ENCODE data around the gene TEX36.
A peak's percentile ranks its signal among the peaks of the same experiment; 100 is the strongest.

Gene TEX36

DNA sequence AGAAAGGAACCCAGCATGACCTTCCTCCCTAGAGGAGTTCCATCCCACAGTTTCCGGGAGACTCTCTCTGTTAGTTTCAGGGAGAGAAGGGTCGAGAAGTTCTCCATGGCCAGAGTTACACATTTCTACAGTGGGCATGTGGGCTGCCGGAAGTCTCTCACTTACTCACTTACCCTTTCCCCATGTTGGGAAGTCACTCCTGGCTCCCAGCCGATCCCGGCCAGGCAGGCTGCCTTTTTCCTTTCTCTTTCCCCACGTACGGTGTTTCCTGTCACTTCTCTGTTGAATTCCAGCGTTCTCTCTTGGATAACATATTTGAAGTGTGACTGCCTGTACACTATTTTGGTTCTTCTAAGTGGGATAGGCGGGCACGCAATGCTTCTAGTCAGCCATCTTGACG, 3.5 kb downstream of the TEX36 start:
- DNase-seq (ENCODE audit: low read depth, low spot score): no peak
- H3K4me3 ChIP-seq (ENCODE audit: low read depth, low read length): no peak overlapping the region
- TF ChIP-seq, protein P1, sequence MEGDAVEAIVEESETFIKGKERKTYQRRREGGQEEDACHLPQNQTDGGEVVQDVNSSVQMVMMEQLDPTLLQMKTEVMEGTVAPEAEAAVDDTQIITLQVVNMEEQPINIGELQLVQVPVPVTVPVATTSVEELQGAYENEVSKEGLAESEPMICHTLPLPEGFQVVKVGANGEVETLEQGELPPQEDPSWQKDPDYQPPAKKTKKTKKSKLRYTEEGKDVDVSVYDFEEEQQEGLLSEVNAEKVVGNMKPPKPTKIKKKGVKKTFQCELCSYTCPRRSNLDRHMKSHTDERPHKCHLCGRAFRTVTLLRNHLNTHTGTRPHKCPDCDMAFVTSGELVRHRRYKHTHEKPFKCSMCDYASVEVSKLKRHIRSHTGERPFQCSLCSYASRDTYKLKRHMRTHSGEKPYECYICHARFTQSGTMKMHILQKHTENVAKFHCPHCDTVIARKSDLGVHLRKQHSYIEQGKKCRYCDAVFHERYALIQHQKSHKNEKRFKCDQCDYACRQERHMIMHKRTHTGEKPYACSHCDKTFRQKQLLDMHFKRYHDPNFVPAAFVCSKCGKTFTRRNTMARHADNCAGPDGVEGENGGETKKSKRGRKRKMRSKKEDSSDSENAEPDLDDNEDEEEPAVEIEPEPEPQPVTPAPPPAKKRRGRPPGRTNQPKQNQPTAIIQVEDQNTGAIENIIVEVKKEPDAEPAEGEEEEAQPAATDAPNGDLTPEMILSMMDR (IDR thresholded peaks at IDR 0.05; ENCODE audit: low read depth, low read length): no peak
- in situ Hi-C loops (cut with HindIII; ENCODE audit: low sequenced_read_pairs): no loop called here

DNA sequence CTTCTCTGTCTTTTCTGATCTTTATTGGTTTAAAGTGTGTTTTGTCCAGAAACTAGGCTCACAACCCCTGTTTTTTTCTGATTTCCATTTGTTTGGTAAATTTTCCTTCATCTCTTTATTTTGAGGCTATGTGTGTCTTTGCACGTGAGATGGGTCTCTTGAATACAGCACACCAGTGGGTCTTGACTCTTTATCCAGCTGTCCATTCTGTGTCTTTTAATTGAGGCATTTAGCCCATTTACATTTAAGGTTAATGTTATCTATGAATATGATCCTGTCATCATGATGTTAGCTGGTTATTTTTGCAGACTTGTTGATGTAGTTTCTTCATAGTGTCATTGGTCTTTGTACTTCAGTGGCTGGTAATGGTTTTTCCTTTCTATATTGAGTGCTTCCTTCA, 10.1 kb downstream of the TEX36 start:
- H3K4me3 ChIP-seq (ENCODE audit: low read depth, low read length): no peak overlapping the region
- TF ChIP-seq, protein P1 (IDR thresholded peaks at IDR 0.05; ENCODE audit: low read depth, low read length): no peak
- DNase-seq (ENCODE audit: low read depth, low spot score): no peak
- in situ Hi-C loops (cut with HindIII; ENCODE audit: low sequenced_read_pairs): no loop called here

DNA sequence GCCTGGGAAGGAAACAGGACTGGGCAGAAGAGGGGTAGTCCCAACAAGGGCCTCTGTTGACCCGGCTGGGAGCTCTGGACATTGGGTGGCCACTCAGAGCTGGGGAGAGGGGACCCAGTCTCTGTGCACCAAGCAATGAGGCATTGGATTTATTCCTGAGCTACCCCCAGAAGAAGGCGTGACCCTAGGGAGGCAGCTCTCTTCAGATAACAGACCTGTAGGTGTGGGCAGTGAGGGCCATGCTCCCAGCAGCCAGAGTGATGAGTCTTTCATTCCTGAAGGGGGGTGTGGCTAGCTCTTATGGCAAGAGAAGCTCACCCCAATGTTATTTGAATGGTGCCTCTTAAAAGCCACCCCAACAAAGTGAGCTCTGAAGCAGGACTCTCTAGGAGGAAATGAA, 20.4 kb downstream of the TEX36 start:
- no peak overlapping the region for H3K4me3 ChIP-seq (ENCODE audit: low read depth, low read length)
- in situ Hi-C loops (cut with HindIII; ENCODE audit: low sequenced_read_pairs): no loop called here
- TF ChIP-seq, protein P1 (IDR thresholded peaks at IDR 0.05; ENCODE audit: low read depth, low read length): no peak
- DNase-seq (ENCODE audit: low read depth, low spot score): peak; percentile 2

DNA sequence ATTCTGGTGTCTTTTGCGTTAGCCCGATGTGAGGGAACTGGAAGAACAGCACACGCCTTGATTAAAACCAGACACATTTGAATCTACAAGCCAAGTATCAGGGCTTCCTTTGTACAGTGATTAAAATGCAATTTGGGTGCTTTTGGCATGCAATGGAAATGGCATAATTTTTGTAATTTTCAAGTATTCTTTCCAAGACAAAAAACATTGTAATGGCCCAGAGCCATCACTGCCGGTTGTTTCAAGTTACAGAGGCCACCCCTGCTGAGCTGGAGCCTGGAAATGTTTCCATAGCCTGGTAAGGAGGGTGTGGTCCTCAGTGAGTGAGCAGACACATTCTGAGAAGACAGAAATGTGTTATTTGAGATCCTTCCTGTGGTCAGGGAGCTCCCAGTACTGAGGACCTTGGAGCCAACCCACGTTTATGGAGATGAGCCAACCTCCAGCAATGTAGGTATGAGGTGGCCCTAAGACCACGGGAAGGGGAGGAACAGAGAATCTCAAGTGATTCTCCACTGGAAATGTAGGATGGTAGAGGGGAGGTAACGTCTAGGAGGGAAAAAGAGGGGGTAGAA, 20.9 kb downstream of the TEX36 start:
- no peak overlapping the region for H3K4me3 ChIP-seq (ENCODE audit: low read depth, low read length)
- TF ChIP-seq, protein P1 (IDR thresholded peaks at IDR 0.05; ENCODE audit: low read depth, low read length): no peak
- peak; percentile 89 for DNase-seq (ENCODE audit: low read depth, low spot score)
- in situ Hi-C loops (cut with HindIII; ENCODE audit: low sequenced_read_pairs): no loop called here

DNA sequence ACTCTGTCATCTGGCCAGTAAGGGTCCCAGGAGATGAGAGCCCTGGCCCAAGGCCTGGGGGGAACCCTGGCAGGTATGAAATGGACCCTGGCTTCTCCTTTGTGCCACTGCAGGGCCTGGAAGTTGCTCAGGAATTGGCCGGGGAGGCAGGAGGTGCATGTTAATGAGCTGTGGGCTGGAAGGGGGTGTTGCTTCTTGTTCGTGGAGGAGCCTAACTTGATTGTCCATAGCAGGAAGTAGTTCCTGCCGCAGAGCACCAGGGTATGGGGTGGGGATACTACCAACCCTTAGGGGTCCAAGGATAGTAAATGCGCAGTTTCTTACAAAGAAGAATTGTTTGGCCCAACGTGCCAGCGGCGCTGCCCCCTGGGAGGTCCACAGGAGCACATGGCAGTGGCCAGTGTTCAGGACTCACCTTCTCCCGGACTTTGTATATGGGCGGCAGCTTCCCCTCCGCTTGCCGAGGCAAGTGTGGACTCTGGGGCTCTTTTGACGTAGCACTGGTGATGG, 21.5 kb downstream of the TEX36 start:
- TF ChIP-seq, protein P1 (IDR thresholded peaks at IDR 0.05; ENCODE audit: low read depth, low read length): no peak
- H3K4me3 ChIP-seq (ENCODE audit: low read depth, low read length): no peak overlapping the region
- in situ Hi-C loops (cut with HindIII; ENCODE audit: low sequenced_read_pairs): no loop called here
- DNase-seq (ENCODE audit: low read depth, low spot score): no peak

DNA sequence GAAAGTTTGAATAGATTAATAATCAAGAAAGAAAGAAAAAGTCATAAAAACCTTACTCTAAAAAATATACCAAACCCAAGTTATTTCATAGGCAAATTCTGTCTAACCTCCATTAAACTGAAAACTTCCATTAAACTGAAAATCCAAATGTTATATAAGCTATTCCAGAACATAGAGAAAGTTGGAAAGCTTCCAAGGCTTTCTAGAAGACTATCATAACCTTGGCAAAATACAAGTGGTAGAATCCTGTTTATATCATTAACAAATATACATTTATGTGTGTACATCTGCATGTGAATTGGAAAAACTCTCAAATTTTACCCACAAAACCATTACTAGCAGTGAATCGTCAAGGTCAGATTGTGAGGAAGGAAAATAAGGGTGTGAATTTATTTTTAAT, 23.9 kb downstream of the TEX36 start:
- TF ChIP-seq, protein P1 (IDR thresholded peaks at IDR 0.05; ENCODE audit: low read depth, low read length): no peak
- no peak overlapping the region for H3K4me3 ChIP-seq (ENCODE audit: low read depth, low read length)
- no peak for DNase-seq (ENCODE audit: low read depth, low spot score)
- in situ Hi-C loops (cut with HindIII; ENCODE audit: low sequenced_read_pairs): no loop called here
